ENCODE measurements around the gene SBNO1.

SBNO1 gene

GRCh38 chr12:123243671-123244262 lies 120.9 kb downstream of the SBNO1 start:
- Histone ChIP-seq H3K79me2 (ENCODE audit: low read length) (peaks cover 40% of the 10 kb centered on the region), H4K20me1 (ENCODE audit: insufficient read depth, low read length) (peaks cover 22% of the 10 kb centered on the region), H2AFZ (ENCODE audit: low read depth, low read length) (no peak overlapping the region), H3K36me3 (replicated peaks; ENCODE audit: low read depth, low read length) (peaks cover 14% of the 10 kb centered on the region), H3K4me2 (ENCODE audit: low read length) (no peak overlapping the region), H3K27ac (ENCODE audit: low read length) (no peak overlapping the region), H3K9me3 (ENCODE audit: insufficient read depth, low read length) (no peaks in the 10 kb centered on the region), H3K9ac (ENCODE audit: low read length) (no peak overlapping the region), H3K4me1 (ENCODE audit: low read length) (no peaks in the 10 kb centered on the region), H3K27me3 (ENCODE audit: low read depth, low read length) (no peaks in the 10 kb centered on the region), H3K4me3 (ENCODE audit: low read length) (no peak overlapping the region)
- TF ChIP-seq, protein P1, sequence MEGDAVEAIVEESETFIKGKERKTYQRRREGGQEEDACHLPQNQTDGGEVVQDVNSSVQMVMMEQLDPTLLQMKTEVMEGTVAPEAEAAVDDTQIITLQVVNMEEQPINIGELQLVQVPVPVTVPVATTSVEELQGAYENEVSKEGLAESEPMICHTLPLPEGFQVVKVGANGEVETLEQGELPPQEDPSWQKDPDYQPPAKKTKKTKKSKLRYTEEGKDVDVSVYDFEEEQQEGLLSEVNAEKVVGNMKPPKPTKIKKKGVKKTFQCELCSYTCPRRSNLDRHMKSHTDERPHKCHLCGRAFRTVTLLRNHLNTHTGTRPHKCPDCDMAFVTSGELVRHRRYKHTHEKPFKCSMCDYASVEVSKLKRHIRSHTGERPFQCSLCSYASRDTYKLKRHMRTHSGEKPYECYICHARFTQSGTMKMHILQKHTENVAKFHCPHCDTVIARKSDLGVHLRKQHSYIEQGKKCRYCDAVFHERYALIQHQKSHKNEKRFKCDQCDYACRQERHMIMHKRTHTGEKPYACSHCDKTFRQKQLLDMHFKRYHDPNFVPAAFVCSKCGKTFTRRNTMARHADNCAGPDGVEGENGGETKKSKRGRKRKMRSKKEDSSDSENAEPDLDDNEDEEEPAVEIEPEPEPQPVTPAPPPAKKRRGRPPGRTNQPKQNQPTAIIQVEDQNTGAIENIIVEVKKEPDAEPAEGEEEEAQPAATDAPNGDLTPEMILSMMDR (IDR thresholded peaks at IDR 0.05; ENCODE audit: low read depth, low read length): no peak
- no peak for TF ChIP-seq EZH2phosphoT487 (IDR thresholded peaks at IDR 0.05; ENCODE audit: low read depth)

- no peak overlapping the region for H2AFZ ChIP-seq (ENCODE audit: low read depth, low read length)
- H3K79me2 ChIP-seq (ENCODE audit: low read length): peaks cover 43% of the 10 kb centered on the region
- no peak overlapping the region for H3K4me3 ChIP-seq (ENCODE audit: low read length)
- TF ChIP-seq, protein P1 (IDR thresholded peaks at IDR 0.05; ENCODE audit: low read depth, low read length): no peak
- no peak for TF ChIP-seq EZH2phosphoT487 (IDR thresholded peaks at IDR 0.05; ENCODE audit: low read depth)
- no peaks in the 10 kb centered on the region for H3K9me3 ChIP-seq (ENCODE audit: insufficient read depth, low read length)
- no peaks in the 10 kb centered on the region for H3K27me3 ChIP-seq (ENCODE audit: low read depth, low read length)
- H4K20me1 ChIP-seq (ENCODE audit: insufficient read depth, low read length): peaks cover 36% of the 10 kb centered on the region
- H3K4me2 ChIP-seq (ENCODE audit: low read length): no peak overlapping the region
- H3K4me1 ChIP-seq (ENCODE audit: low read length): peaks cover 7% of the 10 kb centered on the region
- H3K9ac ChIP-seq (ENCODE audit: low read length): no peak overlapping the region
- H3K36me3 ChIP-seq (replicated peaks; ENCODE audit: low read depth, low read length): peaks cover 25% of the 10 kb centered on the region
- no peak overlapping the region for H3K27ac ChIP-seq (ENCODE audit: low read length)
Measured at GRCh38 chr12:123242116-123242904, 122.3 kb downstream of the SBNO1 start.
